ENCODE measurements around the gene PRRT4. TPM values are rescaled to one million over a fixed set of nuclear protein-coding genes. Genes with fewer than 3 reads are reported as not detected.

Gene PRRT4
- polyA plus RNA-seq, 1 donor (not counting 4 experiments of a cell fraction or from before 2014, with no cell fraction given) = 0.12 TPM

DNA sequence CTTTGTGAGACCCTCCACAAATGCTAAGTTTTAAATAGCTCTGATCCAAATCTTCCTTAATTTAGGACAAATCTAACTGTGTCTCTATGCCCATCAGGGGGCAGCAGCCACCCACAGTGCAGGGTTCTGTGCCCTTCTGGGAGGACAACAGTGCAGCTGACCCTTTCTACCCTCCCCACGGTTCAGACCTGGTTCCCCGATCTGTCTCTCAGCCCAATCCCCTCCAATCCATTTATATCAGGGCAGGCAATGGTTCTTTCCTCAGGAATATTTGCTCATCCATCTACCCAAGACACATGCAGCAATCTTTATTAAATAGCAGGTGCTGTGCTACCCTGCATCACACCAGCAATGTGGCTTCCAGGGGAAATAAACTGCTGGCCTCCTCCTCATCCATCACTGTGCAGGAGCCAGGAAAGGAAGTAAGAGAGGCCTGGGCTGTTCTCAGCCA is 13.8 kb downstream of the PRRT4 start:
- H3K9me3 ChIP-seq (ENCODE audit: control insufficient read depth, low read depth, low read length) = no peaks in the 10 kb centered on the region
- no peak overlapping the region for H3K27ac ChIP-seq (ENCODE audit: control insufficient read depth, insufficient read depth, low read length)
- no peaks in the 10 kb centered on the region for H4K20me1 ChIP-seq (ENCODE audit: control insufficient read depth, extremely low read depth, insufficient read depth, low read length)
- no peak for TF ChIP-seq EZH2 (IDR thresholded peaks at IDR 0.05; ENCODE audit: low read length)
- TF ChIP-seq, protein P1, sequence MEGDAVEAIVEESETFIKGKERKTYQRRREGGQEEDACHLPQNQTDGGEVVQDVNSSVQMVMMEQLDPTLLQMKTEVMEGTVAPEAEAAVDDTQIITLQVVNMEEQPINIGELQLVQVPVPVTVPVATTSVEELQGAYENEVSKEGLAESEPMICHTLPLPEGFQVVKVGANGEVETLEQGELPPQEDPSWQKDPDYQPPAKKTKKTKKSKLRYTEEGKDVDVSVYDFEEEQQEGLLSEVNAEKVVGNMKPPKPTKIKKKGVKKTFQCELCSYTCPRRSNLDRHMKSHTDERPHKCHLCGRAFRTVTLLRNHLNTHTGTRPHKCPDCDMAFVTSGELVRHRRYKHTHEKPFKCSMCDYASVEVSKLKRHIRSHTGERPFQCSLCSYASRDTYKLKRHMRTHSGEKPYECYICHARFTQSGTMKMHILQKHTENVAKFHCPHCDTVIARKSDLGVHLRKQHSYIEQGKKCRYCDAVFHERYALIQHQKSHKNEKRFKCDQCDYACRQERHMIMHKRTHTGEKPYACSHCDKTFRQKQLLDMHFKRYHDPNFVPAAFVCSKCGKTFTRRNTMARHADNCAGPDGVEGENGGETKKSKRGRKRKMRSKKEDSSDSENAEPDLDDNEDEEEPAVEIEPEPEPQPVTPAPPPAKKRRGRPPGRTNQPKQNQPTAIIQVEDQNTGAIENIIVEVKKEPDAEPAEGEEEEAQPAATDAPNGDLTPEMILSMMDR (optimal IDR thresholded peaks at IDR 0.05 in 1 of 3, IDR thresholded peaks at IDR 0.05 in 1 of 3, conservative IDR thresholded peaks at IDR 0.05 in 1 of 3; ENCODE audit: extremely low read depth in 1 of 3, insufficient read depth in 2 of 3, low read length in 3 of 3) = peak; percentile 84 to 93 (median 90)
- no peak overlapping the region for H3K9ac ChIP-seq (ENCODE audit: control insufficient read depth, extremely low read depth, insufficient read depth, low read length)
- no peak overlapping the region for H2AFZ ChIP-seq (ENCODE audit: control insufficient read depth, low read length)
- H3K9me1 ChIP-seq (ENCODE audit: control insufficient read depth, extremely low read depth, insufficient read depth, low read length) = no peaks in the 10 kb centered on the region
- no peaks in the 10 kb centered on the region for H3K36me3 ChIP-seq (ENCODE audit: control insufficient read depth in 2 of 2, extremely low read depth in 1 of 2, insufficient read depth in 2 of 2, low read length in 2 of 2)
- FAIRE-seq = no peak
- H3K27me3 ChIP-seq (ENCODE audit: control insufficient read depth, extremely low read depth, insufficient read depth, low read length) = peaks cover 33% of the 10 kb centered on the region
- H3K4me1 ChIP-seq (ENCODE audit: control insufficient read depth, extremely low read depth, insufficient read depth, low read length) = peaks cover 7% of the 10 kb centered on the region
- no peak overlapping the region for H3K4me3 ChIP-seq (ENCODE audit: control insufficient read depth in 2 of 3, extremely low read depth in 1 of 3, insufficient read depth in 2 of 3, low read depth in 1 of 3, low read length in 3 of 3)
- no peak overlapping the region for H3K4me2 ChIP-seq (ENCODE audit: control insufficient read depth, extremely low read depth, insufficient read depth, low read depth, low read length)
- H3K79me2 ChIP-seq (ENCODE audit: control insufficient read depth, insufficient read depth, low read length) = peaks cover 9% of the 10 kb centered on the region
- dilution Hi-C loops (cut with MboI; ENCODE audit: extremely low pct_ligation_motif_present, low sequenced_read_pairs) = no loop called here
- DNase-seq (ENCODE audit: low read depth, low spot score) = no peak

GRCh38 chr7:128344431-128344774 is 17.1 kb downstream of the PRRT4 start:
- Histone ChIP-seq H3K4me2 (ENCODE audit: control insufficient read depth, extremely low read depth, insufficient read depth, low read depth, low read length) (peak overlapping the region; percentile 35), H3K27me3 (ENCODE audit: control insufficient read depth, extremely low read depth, insufficient read depth, low read length) (peaks cover 5% of the 10 kb centered on the region), H3K4me1 (ENCODE audit: control insufficient read depth, extremely low read depth, insufficient read depth, low read length) (peaks cover 12% of the 10 kb centered on the region), H2AFZ (ENCODE audit: control insufficient read depth, low read length) (peak overlapping the region; percentile 64), H4K20me1 (ENCODE audit: control insufficient read depth, extremely low read depth, insufficient read depth, low read length) (no peaks in the 10 kb centered on the region), H3K9me1 (ENCODE audit: control insufficient read depth, extremely low read depth, insufficient read depth, low read length) (no peaks in the 10 kb centered on the region), H3K4me3 (ENCODE audit: control insufficient read depth in 2 of 3, extremely low read depth in 1 of 3, insufficient read depth in 2 of 3, low read depth in 1 of 3, low read length in 3 of 3) (no peak overlapping the region), H3K36me3 (ENCODE audit: control insufficient read depth in 2 of 2, extremely low read depth in 1 of 2, insufficient read depth in 2 of 2, low read length in 2 of 2) (peaks cover under 1 to 9% of the 10 kb centered on the region in 2 experiments), H3K9me3 (ENCODE audit: control insufficient read depth, low read depth, low read length) (no peaks in the 10 kb centered on the region), H3K79me2 (ENCODE audit: control insufficient read depth, insufficient read depth, low read length) (peaks cover 41% of the 10 kb centered on the region), H3K27ac (ENCODE audit: control insufficient read depth, insufficient read depth, low read length) (no peak overlapping the region), H3K9ac (ENCODE audit: control insufficient read depth, extremely low read depth, insufficient read depth, low read length) (no peak overlapping the region)
- DNase-seq (ENCODE audit: low read depth, low spot score) (no peak), FAIRE-seq (no peak)
- dilution Hi-C loops (cut with MboI; ENCODE audit: extremely low pct_ligation_motif_present, low sequenced_read_pairs) = no loop called here
- TF ChIP-seq EZH2 (IDR thresholded peaks at IDR 0.05; ENCODE audit: low read length) = no peak
- TF ChIP-seq, protein P1 (optimal IDR thresholded peaks at IDR 0.05 in 1 of 3, IDR thresholded peaks at IDR 0.05 in 1 of 3, conservative IDR thresholded peaks at IDR 0.05 in 1 of 3; ENCODE audit: extremely low read depth in 1 of 3, insufficient read depth in 2 of 3, low read length in 3 of 3) = no peak
